IPS DF 6.9 (cell line): Measurements from ENCODE around the gene TANC1.

Experiments used
- DNase-seq: peaks from one replicate; pipeline ENCODE4 v3.0.0-alpha.2; 2013; ENCODE audit warnings: low read depth, low spot score
- H3K27ac ChIP-seq: one replicate; pipeline ENCODE4 v1.5.1; 2013; ENCODE audit warnings: low read length, control low read depth
- H3K27me3 ChIP-seq: 2 replicates; pipeline ENCODE4 v1.6.1; 2013; ENCODE audit warnings: mild to moderate bottlenecking, low read length; ENCODE audit not compliant: control insufficient read depth, insufficient read depth
- H3K36me3 ChIP-seq: 2 replicates; pipeline ENCODE4 v1.6.1; 2013; ENCODE audit warnings: low read length; ENCODE audit not compliant: control insufficient read depth, insufficient read depth
- H3K4me1 ChIP-seq: 2 replicates; pipeline ENCODE4 v1.6.1; 2013; ENCODE audit warnings: low read length; ENCODE audit not compliant: control insufficient read depth, insufficient read depth
- H3K4me3 ChIP-seq: 2 replicates; pipeline ENCODE4 v1.5.1; 2013; ENCODE audit warnings: mild to moderate bottlenecking, low read length
- H3K9me3 ChIP-seq: 2 replicates; pipeline ENCODE4 v1.6.1; 2013; ENCODE audit warnings: low read length, inconsistent platforms; ENCODE audit not compliant: control insufficient read depth, insufficient read depth
- WGBS: extraction: QIAGEN DNeasy Blood & Tissue Kit; methylation state at CpG from one replicate; pipeline ENCODE4 v1.1.7; 2013; ENCODE audit warnings: mixed read lengths, missing lambda C conversion rate; ENCODE audit not compliant: insufficient read length, insufficient coverage; 5-methylcytosine and 5-hydroxymethylcytosine counted together

TANC1 gene

DNA sequence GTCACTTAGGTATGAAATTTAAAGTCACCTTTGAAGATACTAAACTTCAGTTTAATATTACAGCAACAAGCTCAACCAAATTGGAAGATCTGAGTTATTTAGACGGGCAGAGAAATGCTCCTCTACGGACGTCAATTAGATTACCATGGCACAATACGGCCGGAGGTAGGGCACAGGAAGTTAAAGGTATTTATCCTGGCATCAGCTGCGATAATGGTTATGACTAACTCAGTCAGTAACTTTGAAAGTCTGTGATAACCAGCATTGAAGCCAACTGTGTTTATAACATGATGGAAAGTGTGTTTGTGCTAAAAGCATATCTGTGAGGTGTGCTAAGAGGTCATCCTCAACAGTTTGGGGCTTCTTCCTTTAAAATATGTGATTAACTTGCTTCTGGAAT lies 200.7 kb downstream of the TANC1 start:
- Histone ChIP-seq H3K36me3 (no peaks in the 10 kb centered on the region), H3K9me3 (no peaks in the 10 kb centered on the region), H3K27me3 (no peaks in the 10 kb centered on the region), H3K4me1 (no peaks in the 10 kb centered on the region), H3K27ac (no peak overlapping the region), H3K4me3 (no peak overlapping the region)
- no peak for DNase-seq
- no CpG with 5 or more reads among the region's 6 CpGs for WGBS

DNA sequence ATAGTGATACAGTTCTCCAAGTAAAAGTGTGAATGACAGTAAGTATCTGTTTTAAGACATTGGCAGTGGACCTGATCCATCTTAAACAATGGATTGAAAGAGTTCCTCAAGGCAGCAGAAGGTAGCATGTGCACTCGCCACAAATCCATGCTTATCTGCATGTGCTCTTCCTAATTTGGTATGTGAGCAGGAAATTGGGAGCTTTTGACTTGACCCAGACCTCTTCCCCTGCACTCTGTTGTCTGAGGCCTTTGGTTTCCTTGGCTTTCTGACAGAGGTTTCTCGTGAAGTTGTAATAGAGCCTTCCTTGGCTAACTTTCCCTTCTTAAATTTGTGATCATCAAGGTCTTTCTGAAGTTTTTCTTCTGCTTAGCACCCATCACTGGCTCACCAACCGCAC lies 204.0 kb downstream of the TANC1 start:
- no peak for DNase-seq
- Histone ChIP-seq H3K27ac (no peak overlapping the region), H3K36me3 (no peaks in the 10 kb centered on the region), H3K27me3 (no peaks in the 10 kb centered on the region), H3K4me1 (no peaks in the 10 kb centered on the region), H3K4me3 (no peak overlapping the region), H3K9me3 (no peaks in the 10 kb centered on the region)
- WGBS, result no CpG with 5 or more reads among the region's 3 CpGs

DNA sequence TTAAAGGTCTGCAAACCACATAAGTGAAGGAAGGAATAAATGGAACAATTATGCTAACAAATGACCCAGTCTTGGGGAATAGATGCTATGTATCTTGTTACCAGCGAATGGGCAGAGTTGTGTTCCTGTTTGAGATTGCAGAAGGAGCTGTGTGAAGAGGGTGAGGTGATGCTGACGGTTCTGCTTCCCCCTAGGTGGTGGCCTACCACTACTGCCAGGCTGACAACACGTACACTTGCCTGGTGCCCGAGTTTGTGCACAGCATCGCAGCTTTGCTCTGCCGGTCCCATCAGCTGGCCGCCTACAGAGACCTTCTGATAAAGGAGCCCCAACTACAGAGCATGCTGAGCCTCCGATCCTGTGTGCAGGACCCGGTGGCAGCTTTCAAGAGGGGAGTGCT lies 206.3 kb downstream of the TANC1 start:
- WGBS, result no CpG with 5 or more reads among the region's 9 CpGs
- Histone ChIP-seq H3K36me3 (no peaks in the 10 kb centered on the region), H3K27ac (no peak overlapping the region), H3K4me1 (no peaks in the 10 kb centered on the region; the same call in 1 of the 2 replicates), H3K27me3 (no peaks in the 10 kb centered on the region), H3K4me3 (no peak overlapping the region), H3K9me3 (no peaks in the 10 kb centered on the region)
- DNase-seq, result no peak

DNA sequence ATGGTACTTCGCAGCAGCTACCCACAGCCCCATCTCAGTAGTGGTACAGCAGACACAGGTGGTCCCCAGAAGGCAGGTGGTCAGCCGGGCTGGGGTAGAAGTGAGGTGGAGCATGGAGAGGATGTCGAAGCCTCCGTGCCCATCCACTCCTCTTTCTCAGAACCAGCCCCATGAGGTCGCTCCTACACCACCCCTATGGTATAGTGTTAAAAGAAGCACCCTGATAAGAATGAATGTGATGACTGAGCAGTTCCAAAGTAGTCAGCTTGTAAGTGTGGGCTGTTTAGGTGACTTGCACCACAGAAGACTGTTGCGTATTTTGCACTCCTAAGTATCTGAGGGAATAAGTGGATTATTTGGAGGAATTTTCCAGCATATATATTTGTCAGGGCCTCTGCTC lies 206.7 kb downstream of the TANC1 start:
- no CpG with 5 or more reads among the region's 6 CpGs for WGBS
- H3K4me1 ChIP-seq, result no peaks in the 10 kb centered on the region; the same call in 1 of the 2 replicates
- H3K36me3 ChIP-seq, result no peaks in the 10 kb centered on the region
- no peak for DNase-seq
- H3K4me3 ChIP-seq, result no peak overlapping the region
- H3K9me3 ChIP-seq, result no peaks in the 10 kb centered on the region
- no peaks in the 10 kb centered on the region for H3K27me3 ChIP-seq
- no peak overlapping the region for H3K27ac ChIP-seq

DNA sequence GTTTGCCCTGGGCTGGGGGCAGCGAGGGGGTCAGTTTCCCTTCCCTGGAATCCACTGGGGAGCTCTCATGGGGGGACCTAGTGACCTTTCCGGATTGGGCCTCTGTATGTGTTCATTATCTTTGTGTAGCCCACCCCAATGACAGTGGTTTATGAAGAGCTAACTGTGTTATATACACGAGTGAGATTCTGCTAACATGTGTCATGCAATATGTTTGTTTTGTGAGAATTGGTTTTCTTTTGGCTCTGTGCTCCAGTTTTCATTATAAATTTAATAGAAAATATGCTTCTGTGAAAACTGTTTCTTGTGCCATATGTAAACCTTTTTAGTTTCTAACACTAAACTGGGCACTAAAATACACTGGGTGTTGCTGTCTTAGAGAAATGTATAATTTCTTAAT lies 207.5 kb downstream of the TANC1 start:
- no peak for DNase-seq
- Histone ChIP-seq H3K4me3 (no peak overlapping the region), H3K27me3 (no peaks in the 10 kb centered on the region), H3K4me1 (no peaks in the 10 kb centered on the region; the same call in 1 of the 2 replicates), H3K36me3 (no peaks in the 10 kb centered on the region), H3K9me3 (no peaks in the 10 kb centered on the region), H3K27ac (no peak overlapping the region)
- no CpG with 5 or more reads among the region's 3 CpGs for WGBS

DNA sequence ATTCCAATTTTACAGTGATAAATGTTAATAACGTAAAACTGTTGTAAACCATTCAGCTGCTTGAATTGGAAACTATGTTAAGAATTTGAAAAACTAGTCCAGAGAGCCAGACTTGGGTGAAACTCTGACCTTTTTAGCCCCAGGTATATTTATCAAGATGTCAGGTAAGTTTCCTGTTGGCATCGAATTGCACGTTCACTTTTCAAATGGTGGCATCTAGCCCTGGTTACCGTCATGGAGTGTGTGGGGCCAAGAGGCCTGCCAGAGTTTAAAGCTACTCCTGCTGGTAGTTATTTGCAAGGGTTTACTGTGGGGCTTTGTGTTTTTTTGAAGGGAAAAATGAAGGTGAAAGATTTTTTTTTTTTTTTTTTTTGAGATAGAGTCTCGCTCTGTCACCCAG lies 208.1 kb downstream of the TANC1 start:
- no CpG with 5 or more reads among the region's 5 CpGs for WGBS
- H3K4me1 ChIP-seq, result no peaks in the 10 kb centered on the region; the same call in 1 of the 2 replicates
- no peak overlapping the region for H3K4me3 ChIP-seq
- H3K36me3 ChIP-seq, result no peaks in the 10 kb centered on the region
- H3K27ac ChIP-seq, result no peak overlapping the region
- no peaks in the 10 kb centered on the region for H3K27me3 ChIP-seq
- DNase-seq, result no peak
- H3K9me3 ChIP-seq, result no peaks in the 10 kb centered on the region

DNA sequence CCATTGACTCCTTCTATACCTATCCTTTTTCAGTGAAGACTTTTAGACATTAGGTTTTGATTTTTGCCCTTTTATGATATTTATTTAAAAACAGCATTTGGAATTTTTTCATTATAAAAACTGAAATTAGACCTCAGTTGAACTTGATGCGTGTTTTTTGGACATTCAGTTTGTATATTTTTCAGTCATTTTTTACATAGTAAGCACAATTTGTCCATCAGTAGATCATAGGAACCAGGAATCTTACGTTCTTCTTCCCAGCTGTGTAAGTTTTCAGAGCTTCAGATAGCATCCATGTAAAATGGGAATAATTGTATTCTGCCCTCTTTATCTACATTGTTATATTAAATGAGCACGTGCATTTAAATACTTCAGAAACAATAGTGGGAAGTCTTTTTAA lies 208.9 kb downstream of the TANC1 start:
- WGBS, result no CpG with 5 or more reads among the region's 3 CpGs
- Histone ChIP-seq H3K27me3 (no peaks in the 10 kb centered on the region), H3K27ac (no peak overlapping the region), H3K4me1 (no peaks in the 10 kb centered on the region; the same call in 1 of the 2 replicates), H3K36me3 (no peaks in the 10 kb centered on the region), H3K4me3 (no peak overlapping the region), H3K9me3 (no peaks in the 10 kb centered on the region)
- DNase-seq, result no peak

DNA sequence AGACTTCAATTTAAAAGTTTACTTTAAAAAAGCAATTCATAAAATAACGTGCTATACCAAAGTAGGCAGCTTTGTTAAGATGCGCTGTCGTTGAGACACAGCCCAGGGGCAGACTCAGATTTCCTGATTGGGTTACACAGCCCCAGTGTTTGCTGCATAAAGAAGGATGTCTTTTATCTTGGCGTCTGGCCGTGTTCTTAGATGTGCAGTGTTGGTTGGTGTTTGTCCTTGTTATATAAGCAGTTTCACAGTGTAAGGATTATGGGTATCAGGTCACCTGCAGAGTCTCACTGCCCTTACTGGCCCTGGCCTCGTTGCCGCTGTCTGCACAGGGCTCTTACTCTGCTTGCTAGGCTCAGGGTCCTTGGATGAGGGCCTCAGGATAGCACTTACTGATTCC lies 209.5 kb downstream of the TANC1 start:
- no peaks in the 10 kb centered on the region for H3K36me3 ChIP-seq
- H3K27ac ChIP-seq, result no peak overlapping the region
- H3K27me3 ChIP-seq, result no peaks in the 10 kb centered on the region
- no peaks in the 10 kb centered on the region; the same call in 1 of the 2 replicates for H3K4me1 ChIP-seq
- no peak for DNase-seq
- H3K9me3 ChIP-seq, result no peaks in the 10 kb centered on the region
- H3K4me3 ChIP-seq, result no peak overlapping the region
- no CpG with 5 or more reads among the region's 7 CpGs for WGBS

DNA sequence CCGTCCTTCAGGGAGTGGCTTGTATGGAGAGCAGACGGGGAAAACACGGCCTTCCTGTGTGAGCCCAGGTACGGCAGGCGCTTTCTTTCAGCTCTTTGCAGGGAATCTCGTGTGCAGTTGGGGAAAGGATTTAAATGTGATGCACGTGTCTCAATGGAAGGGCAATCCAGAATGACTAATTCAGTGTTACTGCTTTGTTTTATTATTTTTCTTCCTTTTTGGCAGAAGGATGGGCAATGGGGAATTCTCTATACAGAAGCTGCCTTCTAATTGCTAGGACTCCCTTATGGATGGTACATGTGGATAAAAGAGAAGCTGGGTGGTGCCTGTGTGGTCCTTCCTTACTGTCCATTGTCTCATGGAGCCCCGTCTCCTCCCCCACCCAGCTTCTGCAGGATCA lies 210.7 kb downstream of the TANC1 start:
- no peak for DNase-seq
- Histone ChIP-seq H3K9me3 (no peaks in the 10 kb centered on the region), H3K27me3 (no peaks in the 10 kb centered on the region), H3K4me3 (no peak overlapping the region), H3K36me3 (no peaks in the 10 kb centered on the region), H3K4me1 (no peaks in the 10 kb centered on the region; the same call in 1 of the 2 replicates), H3K27ac (no peak overlapping the region)
- no CpG with 5 or more reads among the region's 8 CpGs for WGBS

DNA sequence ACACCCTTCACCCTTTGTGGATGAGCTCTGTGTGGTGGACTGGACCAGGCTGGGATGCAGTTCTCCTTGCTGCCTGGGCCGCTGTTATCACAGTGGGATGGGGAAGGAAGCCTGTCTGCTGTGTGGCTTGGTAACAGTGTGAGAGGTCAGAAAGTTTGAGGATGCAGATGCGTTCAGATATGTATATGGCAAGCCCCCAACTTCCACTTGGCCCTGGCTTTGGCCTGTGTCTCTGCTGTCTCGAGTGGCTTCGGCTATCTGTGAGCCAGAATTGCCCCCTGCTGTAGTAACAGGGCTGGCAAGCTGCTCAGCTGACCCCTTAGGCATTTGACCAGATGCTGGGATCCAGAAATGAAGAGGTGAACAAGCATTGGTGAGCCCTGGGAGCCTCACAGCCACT lies 211.3 kb downstream of the TANC1 start:
- WGBS, result no CpG with 5 or more reads among the region's 4 CpGs
- no peaks in the 10 kb centered on the region for H3K36me3 ChIP-seq
- no peaks in the 10 kb centered on the region for H3K9me3 ChIP-seq
- H3K4me3 ChIP-seq, result no peak overlapping the region
- no peaks in the 10 kb centered on the region; the same call in 1 of the 2 replicates for H3K4me1 ChIP-seq
- no peaks in the 10 kb centered on the region for H3K27me3 ChIP-seq
- H3K27ac ChIP-seq, result no peak overlapping the region
- no peak for DNase-seq

DNA sequence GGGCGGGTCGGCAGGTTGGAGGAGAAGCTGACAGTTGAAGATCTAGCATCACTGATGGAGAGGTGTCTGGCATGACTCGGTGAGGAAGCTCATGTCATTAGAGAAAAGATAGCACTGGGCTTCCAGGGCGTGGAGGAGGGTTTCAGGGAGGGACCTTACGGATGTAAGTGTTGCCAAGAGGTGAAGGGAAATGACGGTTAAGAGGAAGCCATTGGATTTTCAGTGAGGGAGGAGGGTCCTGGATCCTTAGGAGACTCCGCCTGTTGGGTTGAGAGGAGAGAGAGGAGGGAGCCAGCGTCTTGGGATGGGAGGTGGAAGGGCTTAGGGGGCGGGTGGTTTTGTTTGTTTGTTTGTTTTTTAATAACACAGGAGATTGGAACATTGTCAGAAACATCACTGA lies 214.9 kb downstream of the TANC1 start:
- H3K27ac ChIP-seq, result no peak overlapping the region
- no peaks in the 10 kb centered on the region for H3K36me3 ChIP-seq
- H3K4me3 ChIP-seq, result no peak overlapping the region
- DNase-seq, result no peak
- H3K4me1 ChIP-seq, result no peaks in the 10 kb centered on the region; the same call in 1 of the 2 replicates
- no peaks in the 10 kb centered on the region for H3K9me3 ChIP-seq
- no CpG with 5 or more reads among the region's 9 CpGs for WGBS
- H3K27me3 ChIP-seq, result no peaks in the 10 kb centered on the region
